ENCODE data around the gene CHI3L1. TPM values are rescaled to one million over a fixed set of nuclear protein-coding genes. Genes with fewer than 3 reads are reported as not detected.

Gene CHI3L1
- total RNA-seq, 1 donor: 3.0 TPM

GRCh38 chr1:203174324-203174985, 12.0 kb downstream of the CHI3L1 start:
- DNase-seq (ENCODE audit: low read depth): no peak
- H3K4me3 ChIP-seq (ENCODE audit: low read depth, low read length): no peak overlapping the region
- no peak for TF ChIP-seq CTCF (IDR thresholded peaks at IDR 0.05; ENCODE audit: insufficient read depth, low read length)

- no peak for DNase-seq (ENCODE audit: low read depth)
- no peak for TF ChIP-seq CTCF (IDR thresholded peaks at IDR 0.05; ENCODE audit: insufficient read depth, low read length)
- no peak overlapping the region for H3K4me3 ChIP-seq (ENCODE audit: low read depth, low read length)
Observed at GRCh38 chr1:203173566-203173965, 12.9 kb downstream of the CHI3L1 start.

GRCh38 chr1:203173011-203173555, 13.4 kb downstream of the CHI3L1 start:
- no peak for DNase-seq (ENCODE audit: low read depth)
- TF ChIP-seq CTCF (IDR thresholded peaks at IDR 0.05; ENCODE audit: insufficient read depth, low read length): no peak
- no peak overlapping the region for H3K4me3 ChIP-seq (ENCODE audit: low read depth, low read length)

GRCh38 chr1:203172184-203173010, 14.1 kb downstream of the CHI3L1 start:
- DNase-seq (ENCODE audit: low read depth): peak; percentile 60
- no peak overlapping the region for H3K4me3 ChIP-seq (ENCODE audit: low read depth, low read length)
- TF ChIP-seq CTCF (IDR thresholded peaks at IDR 0.05; ENCODE audit: insufficient read depth, low read length): peak; percentile 91

- no peak overlapping the region for H3K4me3 ChIP-seq (ENCODE audit: low read depth, low read length)
- no peak for TF ChIP-seq CTCF (IDR thresholded peaks at IDR 0.05; ENCODE audit: insufficient read depth, low read length)
- DNase-seq (ENCODE audit: low read depth): no peak
Observed at GRCh38 chr1:203171341-203172183, 14.9 kb downstream of the CHI3L1 start.

GRCh38 chr1:203170625-203171330, 15.7 kb downstream of the CHI3L1 start:
- no peak for DNase-seq (ENCODE audit: low read depth)
- no peak for TF ChIP-seq CTCF (IDR thresholded peaks at IDR 0.05; ENCODE audit: insufficient read depth, low read length)
- no peak overlapping the region for H3K4me3 ChIP-seq (ENCODE audit: low read depth, low read length)
